IPS-11a (cell line): ENCODE measurements around the gene MYRFL.
"Not testable (repeated sequence)": the region's sequence is repeated elsewhere in the genome, so short reads cannot be mapped to it uniquely, and the experiment has no call there.

Source experiments
- H3K4me3 ChIP-seq: one replicate; pipeline ENCODE4 v1.5.1; 2013; ENCODE audit warnings: low read depth, low read length, control low read depth

MYRFL gene

DNA sequence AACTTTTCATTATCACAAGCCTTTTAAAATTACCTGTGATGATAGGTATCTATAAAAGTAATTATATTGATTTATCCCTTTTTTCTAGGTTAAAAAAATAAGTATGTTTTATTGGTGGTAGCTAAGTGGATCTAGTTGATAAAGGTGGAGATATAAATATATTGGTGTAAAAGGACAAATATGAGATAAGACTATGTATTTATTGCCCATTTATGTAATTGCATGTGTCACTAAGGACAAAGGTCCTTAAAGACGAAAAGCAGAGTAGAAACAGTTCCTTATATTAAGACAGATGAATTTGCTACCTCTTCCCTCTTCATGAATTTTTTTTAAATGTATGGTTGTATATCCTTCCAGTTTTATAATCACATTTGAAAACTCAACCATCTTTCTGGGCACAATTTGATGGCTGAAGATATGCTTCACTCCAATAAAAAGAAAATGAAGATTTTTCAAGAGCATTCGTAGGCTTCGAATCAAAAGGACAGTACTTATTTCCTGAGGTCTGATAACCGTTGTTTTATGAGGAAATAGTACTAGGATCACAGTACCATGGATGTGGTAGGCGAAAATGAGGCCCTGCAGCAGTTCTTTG is at the start of gene MYRFL:
TSS of gene MYRFL (plus strand) at position 262 of the 595 bp plus-strand sequence. CDS start at position 553, 291 bp downstream.
- H3K4me3 ChIP-seq = no peak within 1 kb of the TSS

DNA sequence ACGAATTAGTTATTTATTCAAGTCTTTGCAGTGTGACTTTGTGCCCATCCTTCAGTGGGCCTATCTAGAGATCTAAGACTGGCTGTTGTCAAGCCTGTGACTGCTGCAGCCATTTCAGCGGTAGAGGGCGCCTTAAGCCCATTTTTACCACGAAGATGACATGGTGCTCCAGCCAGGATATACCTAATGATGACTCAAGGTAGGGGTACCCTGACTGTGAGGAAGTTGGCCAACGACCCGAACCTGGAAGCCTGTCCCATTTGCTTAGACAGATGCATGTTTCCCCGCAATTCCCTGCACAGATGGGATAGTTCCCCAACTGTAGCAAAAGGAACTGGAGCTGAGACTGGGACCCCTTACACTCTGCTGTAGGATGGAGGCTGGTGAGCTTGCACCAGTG is 45.1 kb upstream of the MYRFL start:
- no peak overlapping the region for H3K4me3 ChIP-seq

DNA sequence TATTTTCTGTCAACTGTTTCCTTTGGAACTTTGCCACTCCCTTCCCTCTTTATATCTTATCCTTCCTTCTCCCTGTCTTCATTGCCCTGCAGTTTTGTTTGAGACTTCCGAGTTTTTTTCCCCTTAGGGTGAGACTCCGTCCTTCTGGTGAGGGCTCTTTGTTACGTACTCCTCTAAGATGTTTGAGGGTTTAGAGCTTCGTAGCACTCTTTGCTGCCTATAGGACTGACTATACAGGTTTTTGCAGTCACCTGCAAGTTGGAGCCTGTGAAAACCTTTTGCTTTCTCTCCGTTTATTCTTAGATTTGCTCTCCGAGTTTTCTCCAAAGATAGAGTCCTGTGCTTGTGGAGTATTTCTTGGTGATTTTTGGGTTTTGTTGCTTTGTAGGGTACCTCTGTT is 41.7 kb upstream of the MYRFL start:
- H3K4me3 ChIP-seq = no peak overlapping the region

- no peak overlapping the region for H3K4me3 ChIP-seq
Measured at GRCh38 chr12:69789351-69789750, 35.7 kb upstream of the MYRFL start.

DNA sequence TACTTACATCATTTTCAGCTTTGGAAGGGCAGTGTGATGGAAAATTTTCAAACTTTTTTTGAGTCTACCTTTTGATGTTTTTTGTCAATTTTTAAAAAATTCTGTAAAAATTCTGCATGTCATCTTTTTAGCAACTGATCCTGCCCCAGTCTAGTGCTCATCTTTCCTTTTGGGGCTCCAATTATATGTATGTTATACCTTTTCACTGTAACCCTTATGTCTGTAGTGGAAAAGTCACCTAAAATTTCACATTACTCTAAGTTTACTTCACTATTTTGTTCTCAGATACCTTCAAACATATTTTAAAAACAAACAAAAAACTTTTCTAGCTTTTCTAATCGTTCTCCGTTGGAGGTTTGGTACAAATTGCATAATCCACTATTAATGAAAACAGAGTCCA is 32.5 kb upstream of the MYRFL start:
- H3K4me3 ChIP-seq = no peak overlapping the region

DNA sequence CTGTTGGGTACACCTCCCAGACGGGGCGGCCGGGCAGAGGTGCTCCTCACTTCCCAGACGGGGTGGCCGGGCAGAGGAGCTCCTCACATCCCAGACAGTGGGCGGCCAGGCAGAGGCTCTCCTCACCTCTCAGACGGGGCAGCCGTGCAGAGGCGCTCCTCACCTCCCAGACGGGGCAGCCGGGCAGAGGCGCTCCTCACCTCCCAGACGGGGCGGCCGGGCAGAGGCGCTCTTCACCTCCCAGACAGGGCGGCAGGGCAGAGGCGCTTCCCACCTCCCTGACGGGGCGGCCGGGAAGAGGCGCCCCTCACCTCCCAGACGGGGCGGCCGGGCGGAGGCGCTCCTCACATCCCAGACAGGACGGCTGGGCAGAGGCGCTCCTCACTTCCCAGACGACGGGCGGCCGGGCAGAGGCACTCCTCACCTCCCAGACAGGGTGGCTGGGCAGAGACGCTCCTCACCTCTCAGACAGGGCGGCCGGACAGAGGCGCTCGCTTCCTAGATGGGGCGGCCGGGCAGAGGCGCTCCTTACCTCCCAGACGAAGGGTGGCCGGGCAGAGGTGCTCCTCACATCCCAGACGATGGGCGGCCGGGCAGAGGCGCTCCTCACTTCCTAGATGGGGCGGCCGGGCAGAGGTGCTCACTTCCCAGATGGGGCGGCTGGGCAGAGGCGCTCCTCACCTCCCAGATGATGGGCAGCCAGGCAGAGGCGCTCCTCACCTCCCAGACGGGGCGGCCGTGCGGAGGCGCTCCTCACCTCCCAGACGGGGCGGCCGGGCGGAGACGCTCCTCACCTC is 17.7 kb upstream of the MYRFL start:
- H3K4me3 ChIP-seq = not testable (repeated sequence)

GRCh38 chr12:69810870-69811498 is 14.0 kb upstream of the MYRFL start:
- no peak overlapping the region for H3K4me3 ChIP-seq

DNA sequence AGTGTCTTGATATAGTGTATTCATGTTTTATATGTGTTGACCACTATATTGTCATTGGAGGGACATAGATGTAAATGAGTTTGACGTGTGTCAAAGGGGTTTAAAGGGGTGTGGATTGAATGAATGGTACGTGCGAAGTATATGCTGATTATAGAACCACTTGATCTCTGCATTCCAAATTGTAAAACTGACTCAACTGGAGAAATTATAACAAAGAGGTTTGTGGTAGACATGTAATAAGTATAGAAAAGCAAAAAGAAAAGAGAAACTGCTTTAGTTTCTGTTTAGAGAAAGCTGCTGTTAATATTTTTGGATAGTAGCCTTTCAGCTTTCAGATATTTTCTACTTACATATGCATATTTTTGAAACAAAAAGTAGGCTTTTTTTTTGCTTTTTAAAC is 8.9 kb upstream of the MYRFL start:
- H3K4me3 ChIP-seq = no peak overlapping the region

DNA sequence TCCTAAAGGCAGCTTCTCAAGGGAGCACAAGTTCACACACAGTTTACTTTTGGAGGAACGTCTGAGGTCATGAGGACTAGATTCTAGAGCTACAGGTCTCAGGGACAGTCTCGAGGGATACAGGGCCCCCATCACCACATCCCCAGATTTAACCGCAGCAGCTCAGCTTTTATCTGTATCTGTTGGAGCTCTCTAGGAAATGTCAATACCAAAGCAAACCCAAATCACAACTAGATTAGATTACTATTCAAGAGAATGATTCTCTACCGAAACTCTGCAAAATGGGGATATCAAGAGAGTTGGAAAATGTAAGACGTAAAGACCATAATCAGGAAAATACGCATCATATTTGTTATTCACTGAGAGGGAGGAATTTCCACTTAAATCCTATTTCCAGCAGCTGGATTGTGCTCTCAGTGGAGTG is 4.0 kb upstream of the MYRFL start:
- H3K4me3 ChIP-seq = no peak overlapping the region

DNA sequence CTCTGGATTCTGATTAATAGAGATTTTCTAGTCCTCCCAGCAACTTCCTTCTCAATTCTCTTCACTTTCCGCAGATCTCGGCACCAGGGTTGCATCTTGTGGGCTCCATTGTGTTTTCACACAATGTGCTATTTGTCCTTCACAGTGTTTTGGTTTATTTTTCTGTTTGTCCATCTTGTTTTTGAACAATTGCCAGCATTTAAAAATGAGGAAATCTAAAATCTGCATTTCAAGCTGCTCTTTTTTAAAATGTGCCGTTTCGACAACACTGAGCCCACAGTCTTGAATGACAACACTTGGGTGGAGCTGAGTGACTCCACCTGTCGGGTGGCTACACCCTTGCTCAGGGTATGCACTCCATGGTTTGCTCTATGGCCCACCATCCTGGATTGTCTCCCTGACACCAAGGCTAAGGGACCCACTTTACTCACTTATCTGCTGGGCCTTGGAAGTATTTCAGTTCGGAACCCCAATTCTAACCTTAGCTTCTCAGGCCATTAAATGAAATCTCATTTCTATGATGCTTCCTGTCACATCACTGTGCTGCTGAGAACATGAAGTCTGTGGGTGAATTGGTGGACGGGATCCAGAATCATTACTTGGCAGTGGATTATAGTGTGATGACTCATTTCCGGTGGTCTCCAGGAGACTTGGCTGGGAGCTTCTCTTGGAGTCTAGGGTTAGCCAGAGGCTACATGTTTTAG is 3.4 kb upstream of the MYRFL start:
- H3K4me3 ChIP-seq = no peak overlapping the region

DNA sequence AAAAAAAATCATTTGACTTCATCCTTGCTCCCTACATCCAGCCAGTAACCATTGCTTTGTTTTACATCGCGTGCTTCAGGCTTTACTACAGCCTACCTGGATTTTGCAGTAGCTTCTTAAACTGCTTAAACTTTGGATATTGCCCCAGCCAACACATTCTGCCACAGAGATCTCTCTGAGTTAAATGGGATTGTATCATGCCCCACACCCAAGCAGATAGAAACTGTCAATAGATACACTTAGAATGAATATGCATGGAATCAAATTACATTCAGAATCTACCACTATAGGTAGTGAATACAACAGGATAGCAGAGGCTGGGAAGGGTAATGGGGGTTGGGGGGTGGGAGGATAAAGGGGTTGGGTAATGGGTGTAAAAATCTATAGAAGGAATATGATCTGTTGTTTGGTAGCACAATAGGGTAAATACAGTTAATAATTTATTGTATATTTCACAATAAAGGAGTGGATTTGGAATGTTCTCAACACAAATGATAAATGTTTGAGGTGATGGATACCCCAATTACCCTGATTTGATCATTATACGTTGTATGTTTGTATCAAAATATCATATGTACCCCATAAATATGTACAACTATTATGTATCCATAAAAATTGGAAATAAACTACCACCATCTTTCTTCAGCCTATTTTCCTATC is 2.7 kb upstream of the MYRFL start:
- no peak overlapping the region for H3K4me3 ChIP-seq

DNA sequence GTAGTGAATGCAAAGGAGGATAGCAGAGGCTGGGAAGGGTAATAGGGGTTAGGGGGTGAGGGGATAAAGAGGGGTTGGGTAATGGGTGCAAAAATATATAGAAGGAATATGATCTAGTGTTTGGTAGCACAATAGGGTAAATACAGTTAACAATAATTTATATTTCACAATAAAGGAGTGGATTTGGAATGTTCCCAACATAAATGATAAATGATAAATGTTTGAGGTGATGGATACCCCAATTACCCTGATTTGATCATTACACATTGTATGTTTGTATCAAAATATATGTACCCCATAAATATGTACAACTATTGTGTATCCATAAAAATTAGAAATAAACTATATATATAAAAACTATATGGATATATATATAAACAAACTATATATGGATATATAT is 999 bp upstream of the MYRFL start:
- no peak overlapping the region for H3K4me3 ChIP-seq

GRCh38 chr12:69828897-69829296 is 3.9 kb downstream of the MYRFL start:
- H3K4me3 ChIP-seq = no peak overlapping the region

GRCh38 chr12:69833696-69834095 is 8.7 kb downstream of the MYRFL start:
- no peak overlapping the region for H3K4me3 ChIP-seq

GRCh38 chr12:69834147-69834546 is 9.1 kb downstream of the MYRFL start:
- no peak overlapping the region for H3K4me3 ChIP-seq

- no peak overlapping the region for H3K4me3 ChIP-seq
Measured at GRCh38 chr12:69834576-69834975, 9.5 kb downstream of the MYRFL start.

- no peak overlapping the region for H3K4me3 ChIP-seq
Measured at GRCh38 chr12:69835081-69835480, 10.1 kb downstream of the MYRFL start.

DNA sequence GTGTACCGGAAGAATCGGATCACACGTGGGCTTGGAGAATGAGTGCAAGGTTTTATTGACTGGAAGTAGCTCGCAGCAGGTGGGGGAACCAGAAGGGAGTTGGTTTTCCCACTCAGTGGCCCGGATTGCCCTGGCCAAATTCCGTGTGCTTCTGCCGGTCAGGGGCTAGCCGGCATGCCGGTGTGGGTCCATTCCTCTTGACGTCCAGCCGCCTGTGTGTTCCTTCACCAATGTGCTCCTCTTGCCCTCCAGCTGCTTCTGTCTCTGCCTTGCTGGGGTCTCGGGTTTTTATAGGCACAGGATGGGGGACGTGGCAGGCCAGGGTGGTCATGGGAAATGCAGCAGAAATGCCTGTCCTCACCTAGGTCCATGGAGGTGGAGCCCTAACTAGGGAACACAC is 11.0 kb downstream of the MYRFL start:
- no peak overlapping the region for H3K4me3 ChIP-seq

- no peak overlapping the region for H3K4me3 ChIP-seq
Measured at GRCh38 chr12:69837191-69837590, 12.2 kb downstream of the MYRFL start.

- H3K4me3 ChIP-seq = no peak overlapping the region
Measured at GRCh38 chr12:69837657-69838415, 12.8 kb downstream of the MYRFL start.
